ENCODE results near the gene CFAP46. TPM values are rescaled to one million over a fixed set of nuclear protein-coding genes. Genes with fewer than 3 reads are reported as not detected.
A peak's percentile ranks its signal among the peaks of the same experiment; 100 is the strongest.

The CFAP46 gene
- total RNA-seq = not detected
- not detected for polyA plus RNA-seq (2013, experiment 1 of 2)
- polyA plus RNA-seq (2013, experiment 2 of 2) = 0.18 TPM
- 0 to 0.96 (median 0.08) reads per million in 172 experiments for total RNA-seq

- peaks cover 38 to 52% of the 10 kb centered on the region in 2 experiments for H3K27me3 ChIP-seq (ENCODE audit: control insufficient read depth in 1 of 2, insufficient read depth in 2 of 2, low read length in 2 of 2)
- Mint-ChIP-seq H3K27me3 (peaks cover 62% of the 10 kb centered on the region), H3K36me3 (ENCODE audit: low read depth) (no peaks in the 10 kb centered on the region), H3K27ac (no peak within 1 kb of the TSS), H3K9me3 (no peaks in the 10 kb centered on the region), H3K4me3 (peak within 1 kb of the TSS; percentile 73), H3K4me1 (ENCODE audit: low read depth) (peaks cover 4% of the 10 kb centered on the region)
- intact Hi-C loops (cut with DNase I, micrococcal nuclease) = no loop called here
- H3K4me3 ChIP-seq (ENCODE audit: low read length) = peak within 1 kb of the TSS; percentile 5
- H3K4me1 ChIP-seq (ENCODE audit: insufficient read depth, low read length) = peaks cover 8% of the 10 kb centered on the region
- H3K27ac ChIP-seq (ENCODE audit: low read depth in 1 of 2, low read length in 2 of 2) = no peak within 1 kb of the TSS
- DNase-seq (peak in 1 of 14 experiments; percentile 4), ATAC-seq (ENCODE audit: poor library complexity) (no peak)
- no peaks in the 10 kb centered on the region for H3K36me3 ChIP-seq (ENCODE audit: insufficient read depth, low read length)
- TF ChIP-seq CTCF (IDR thresholded peaks at IDR 0.05) = no peak
- ChIA-PET POLR2A (no interaction called here), CTCF (no interaction called here)
- peaks cover 0 to 16% of the 10 kb centered on the region in 2 experiments for H3K9me3 ChIP-seq (ENCODE audit: control insufficient read depth in 1 of 2, insufficient read depth in 1 of 2, low read length in 2 of 2)
These were observed at the start of gene CFAP46 for GRCh38 chr10:132942101-132943057. Gene CFAP46, minus strand, starts transcription at chr10:132942570. Its CDS starts 86 bp downstream, at chr10:132942484.

- Mint-ChIP-seq H3K9me3 (no peaks in the 10 kb centered on the region), H3K4me3 (no peak overlapping the region), H3K27ac (no peak overlapping the region), H3K4me1 (ENCODE audit: low read depth) (no peaks in the 10 kb centered on the region), H3K27me3 (no peaks in the 10 kb centered on the region), H3K36me3 (ENCODE audit: low read depth) (no peaks in the 10 kb centered on the region)
- H3K4me3 ChIP-seq (ENCODE audit: low read length) = no peak overlapping the region
- ChIA-PET POLR2A (no interaction called here), CTCF (no interaction called here)
- no peak for ATAC-seq (ENCODE audit: poor library complexity)
- H3K27me3 ChIP-seq (ENCODE audit: control insufficient read depth in 1 of 2, insufficient read depth in 2 of 2, low read length in 2 of 2) = no peaks in the 10 kb centered on the region
- no peaks in the 10 kb centered on the region for H3K36me3 ChIP-seq (ENCODE audit: insufficient read depth, low read length)
- H3K4me1 ChIP-seq (ENCODE audit: insufficient read depth, low read length) = no peaks in the 10 kb centered on the region
- intact Hi-C loops (cut with DNase I, micrococcal nuclease) = no loop called here
- TF ChIP-seq CTCF (IDR thresholded peaks at IDR 0.05) = no peak
- H3K27ac ChIP-seq (ENCODE audit: low read depth in 1 of 2, low read length in 2 of 2) = no peak overlapping the region
- no peaks in the 10 kb centered on the region for H3K9me3 ChIP-seq (ENCODE audit: control insufficient read depth in 1 of 2, insufficient read depth in 1 of 2, low read length in 2 of 2)
- DNase-seq = no peak
These were observed 49.5 kb upstream of the CFAP46 start for GRCh38 chr10:132991706-132992432.

- no peak overlapping the region for H3K4me3 ChIP-seq (ENCODE audit: low read length)
- no peak for TF ChIP-seq CTCF (IDR thresholded peaks at IDR 0.05)
- ChIA-PET POLR2A (no interaction called here), CTCF (no interaction called here)
- H3K27me3 ChIP-seq (ENCODE audit: control insufficient read depth in 1 of 2, insufficient read depth in 2 of 2, low read length in 2 of 2) = peaks cover 0 to 3% of the 10 kb centered on the region in 2 experiments
- Mint-ChIP-seq H3K27me3 (no peaks in the 10 kb centered on the region), H3K9me3 (no peaks in the 10 kb centered on the region), H3K27ac (no peak overlapping the region), H3K4me1 (ENCODE audit: low read depth) (no peaks in the 10 kb centered on the region), H3K4me3 (no peak overlapping the region), H3K36me3 (ENCODE audit: low read depth) (no peaks in the 10 kb centered on the region)
- intact Hi-C loops (cut with DNase I, micrococcal nuclease) = no loop called here
- H3K36me3 ChIP-seq (ENCODE audit: insufficient read depth, low read length) = no peaks in the 10 kb centered on the region
- no peaks in the 10 kb centered on the region for H3K4me1 ChIP-seq (ENCODE audit: insufficient read depth, low read length)
- ATAC-seq (ENCODE audit: poor library complexity) (no peak), DNase-seq (no peak)
- H3K27ac ChIP-seq (ENCODE audit: low read depth in 1 of 2, low read length in 2 of 2) = no peak overlapping the region
- H3K9me3 ChIP-seq (ENCODE audit: control insufficient read depth in 1 of 2, insufficient read depth in 1 of 2, low read length in 2 of 2) = no peaks in the 10 kb centered on the region
These were observed 48.5 kb upstream of the CFAP46 start for GRCh38 chr10:132990684-132991545.
